Pulmonary artery endothelial cell (primary cell): ENCODE data around the gene ADCYAP1R1. TPM values are rescaled to one million over a fixed set of nuclear protein-coding genes. Genes with fewer than 3 reads are reported as not detected.

Experiments
- DNase-seq: peaks from one replicate; pipeline ENCODE4 v3.0.0-alpha.2; 2011; ENCODE audit warnings: low read depth, low spot score
- total RNA-seq: library from RNA; depleted of rRNA; stranded (reverse); fragments of >200 nt; gene quantifications from 2 replicates; pipeline ENCODE4 v1.2.3, GENCODE V29; 2014

ADCYAP1R1 gene
- total RNA-seq, 1 donor from 2014 or later: 0.46 TPM

DNA sequence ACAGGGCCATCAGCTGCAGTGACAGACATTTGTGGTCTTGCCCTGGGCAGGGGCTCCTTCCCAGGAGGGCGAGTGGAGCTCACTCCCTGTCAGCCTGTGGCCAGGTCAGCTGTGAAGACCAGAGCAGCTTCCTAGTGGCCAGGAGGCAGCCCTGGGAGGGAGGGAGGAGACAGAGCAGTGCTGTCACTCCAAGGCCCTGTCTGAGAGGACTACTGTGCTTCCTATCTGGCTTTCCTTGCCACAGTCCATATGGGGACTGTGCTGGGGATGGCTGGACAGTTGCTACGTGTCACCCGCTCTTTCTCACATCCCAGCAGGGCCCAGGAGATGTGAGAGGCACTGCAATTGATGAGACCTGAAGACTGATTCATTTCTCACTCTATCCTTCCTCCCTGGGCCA lies 15.2 kb upstream of the ADCYAP1R1 start:
- no peak for DNase-seq

GRCh38 chr7:31043051-31043471 lies 9.0 kb upstream of the ADCYAP1R1 start:
- no peak for DNase-seq

DNA sequence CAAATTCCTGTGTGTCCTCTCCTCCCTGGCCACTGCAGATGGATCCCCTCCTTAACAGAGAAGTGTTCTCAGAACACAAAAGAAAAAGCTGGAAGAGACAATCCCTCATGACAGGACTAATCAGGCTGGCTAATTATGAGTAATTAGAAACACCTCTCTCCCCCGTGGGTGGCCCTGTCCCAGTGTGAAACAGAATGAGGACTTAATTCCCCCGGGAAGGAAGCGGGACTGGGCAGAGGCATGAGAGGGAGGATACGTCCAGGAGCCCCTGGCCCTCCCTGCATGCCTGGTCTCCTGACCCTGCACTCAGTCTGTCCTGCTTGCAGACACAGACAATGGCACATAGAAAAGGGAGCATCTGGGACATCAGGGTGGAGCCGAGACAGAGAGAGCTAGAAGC lies 7.6 kb upstream of the ADCYAP1R1 start:
- no peak for DNase-seq

GRCh38 chr7:31046723-31047122 lies 5.4 kb upstream of the ADCYAP1R1 start:
- DNase-seq: no peak

- DNase-seq: no peak
Observed at GRCh38 chr7:31047313-31048146, 4.6 kb upstream of the ADCYAP1R1 start.

GRCh38 chr7:31049005-31049765 lies 2.9 kb upstream of the ADCYAP1R1 start:
- no peak for DNase-seq

GRCh38 chr7:31052487-31052840 lies 356 bp downstream of the ADCYAP1R1 start:
- DNase-seq: no peak

GRCh38 chr7:31052841-31053601 lies 913 bp downstream of the ADCYAP1R1 start:
- DNase-seq: no peak

- no peak for DNase-seq
Observed at GRCh38 chr7:31053986-31054385, 1.9 kb downstream of the ADCYAP1R1 start.

- DNase-seq: no peak
Observed at GRCh38 chr7:31054608-31055278, 2.6 kb downstream of the ADCYAP1R1 start.

DNA sequence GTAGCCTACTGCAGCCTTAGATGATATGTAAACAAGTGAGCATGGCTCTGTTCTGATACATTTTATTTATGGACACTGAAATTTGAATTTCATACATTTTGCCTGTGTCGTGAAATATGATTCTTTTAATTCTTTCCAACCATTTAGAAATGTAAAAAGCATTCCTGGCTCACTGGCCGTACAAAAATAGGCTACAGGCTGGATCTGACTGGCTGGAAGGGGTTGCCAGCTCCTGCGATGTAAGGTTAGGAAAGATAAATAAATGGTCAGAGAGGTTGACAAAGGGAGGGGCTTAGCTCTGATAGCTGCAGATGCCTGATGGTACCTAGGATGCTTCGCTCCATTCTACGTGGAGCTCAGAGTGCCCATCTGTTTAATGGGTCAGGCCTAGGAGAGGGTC lies 3.4 kb downstream of the ADCYAP1R1 start:
- DNase-seq: no peak

GRCh38 chr7:31056775-31057346 lies 4.8 kb downstream of the ADCYAP1R1 start:
- DNase-seq: no peak

GRCh38 chr7:31058122-31058521 lies 6.0 kb downstream of the ADCYAP1R1 start:
- DNase-seq: no peak

DNA sequence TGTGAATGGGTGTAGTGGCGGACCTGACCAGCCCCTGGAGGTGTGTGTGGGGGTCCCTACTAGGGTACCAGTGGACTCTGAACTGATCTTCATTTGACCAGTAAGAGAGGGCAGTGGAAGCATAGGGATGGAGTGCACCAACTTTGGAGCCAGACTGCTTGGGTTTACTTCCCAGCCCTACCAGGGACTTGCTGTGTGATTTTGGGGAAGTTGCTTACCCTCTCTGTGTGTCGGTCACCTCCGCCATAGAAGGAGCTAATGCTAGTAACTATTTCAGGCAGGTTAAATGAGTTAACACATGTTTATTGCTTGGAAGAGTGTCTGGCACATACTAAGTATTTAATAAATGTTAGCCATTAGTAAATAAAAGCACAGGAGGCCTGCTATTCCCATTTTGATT lies 6.6 kb downstream of the ADCYAP1R1 start:
- DNase-seq: no peak

GRCh38 chr7:31059551-31059950 lies 7.4 kb downstream of the ADCYAP1R1 start:
- no peak for DNase-seq

- DNase-seq: no peak
Observed at GRCh38 chr7:31061185-31061584, 9.1 kb downstream of the ADCYAP1R1 start.

- no peak for DNase-seq
Observed at GRCh38 chr7:31062746-31063435, 10.8 kb downstream of the ADCYAP1R1 start.

- no peak for DNase-seq
Observed at GRCh38 chr7:31065021-31065593, 13.0 kb downstream of the ADCYAP1R1 start.

DNA sequence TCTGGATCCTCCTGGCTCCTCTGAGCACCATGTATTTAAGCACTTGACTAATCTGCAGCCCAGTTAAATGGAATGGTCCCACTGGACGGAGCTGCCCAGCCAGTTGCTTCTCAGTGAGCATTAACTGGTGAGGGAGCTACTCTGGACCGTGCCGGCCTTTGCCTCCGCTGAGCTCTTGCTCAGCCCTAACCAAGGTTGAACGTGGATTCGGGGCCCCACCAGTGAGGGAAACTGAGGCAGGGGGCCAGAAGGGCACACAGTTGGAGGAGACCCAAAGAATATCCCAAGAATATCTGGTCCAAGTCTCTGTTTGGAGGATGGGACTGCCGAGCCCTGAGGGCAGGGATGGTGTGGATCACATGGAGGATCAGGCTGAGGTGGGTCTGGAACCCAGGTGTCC lies 13.7 kb downstream of the ADCYAP1R1 start:
- no peak for DNase-seq

- no peak for DNase-seq
Observed at GRCh38 chr7:31066516-31067130, 14.5 kb downstream of the ADCYAP1R1 start.
